Nephron (organoid): ENCODE measurements around the gene TGFA.
"Not testable (repeated sequence)": the region's sequence is repeated elsewhere in the genome, so short reads cannot be mapped to it uniquely, and the experiment has no call there.

ENCODE experiments used
- H3K27ac Mint-ChIP-seq, 3 experiments: 2 replicates each; pipeline ENCODE4 v1.8.0; 2020; ENCODE audit warnings: mixed read lengths in 3 of 3, mild to moderate bottlenecking in 2 of 3, moderate library complexity in 1 of 3
- H3K27me3 Mint-ChIP-seq: 2 replicates; pipeline ENCODE4 v1.8.0; 2021; ENCODE audit warnings: low read depth, mild to moderate bottlenecking, moderate library complexity, mixed read lengths
- H3K36me3 Mint-ChIP-seq: 2 replicates; pipeline ENCODE4 v1.8.0; 2020; ENCODE audit warnings: low read depth, mixed read lengths
- H3K4me1 Mint-ChIP-seq: 2 replicates; pipeline ENCODE4 v1.8.0; 2020; ENCODE audit warnings: mixed read lengths
- H3K4me3 Mint-ChIP-seq, 3 experiments: 2 replicates each; pipeline ENCODE4 v1.8.0; 2020; ENCODE audit warnings: mild to moderate bottlenecking in 3 of 3, mixed read lengths in 3 of 3, moderate library complexity in 2 of 3
- H3K9me3 Mint-ChIP-seq: 2 replicates; pipeline ENCODE4 v1.8.0; 2020; ENCODE audit warnings: mixed read lengths
- CTCF ChIP-seq, 3 experiments: fragments of 200-600 bp; sonication (generic); IDR thresholded peaks; one replicate each; pipeline ENCODE4 v1.5.0; 2021; ENCODE audit warnings: antibody characterized with exemption in 3 of 3; ENCODE audit not compliant: unreplicated experiment in 3 of 3

The TGFA gene

GRCh38 chr2:70467831-70468779, 85.5 kb downstream of the TGFA start:
- no peak overlapping the region for H3K27ac Mint-ChIP-seq
- H3K36me3 Mint-ChIP-seq: no peaks in the 10 kb centered on the region
- TF ChIP-seq CTCF (IDR thresholded peaks at IDR 0.05; ENCODE audit: unreplicated experiment in 3 of 3): no peak
- peaks cover 30% of the 10 kb centered on the region for H3K27me3 Mint-ChIP-seq
- H3K4me1 Mint-ChIP-seq: peaks cover 6% of the 10 kb centered on the region
- H3K9me3 Mint-ChIP-seq: no peaks in the 10 kb centered on the region
- no peak overlapping the region for H3K4me3 Mint-ChIP-seq

- H3K4me1 Mint-ChIP-seq: no peaks in the 10 kb centered on the region
- H3K9me3 Mint-ChIP-seq: no peaks in the 10 kb centered on the region
- H3K36me3 Mint-ChIP-seq: no peaks in the 10 kb centered on the region
- H3K4me3 Mint-ChIP-seq: no peak overlapping the region
- H3K27me3 Mint-ChIP-seq: peaks cover 37% of the 10 kb centered on the region
- no peak for TF ChIP-seq CTCF (IDR thresholded peaks at IDR 0.05; ENCODE audit: unreplicated experiment in 3 of 3)
- no peak overlapping the region for H3K27ac Mint-ChIP-seq
These were observed 86.4 kb downstream of the TGFA start for GRCh38 chr2:70467237-70467636.

GRCh38 chr2:70466647-70467046, 87.0 kb downstream of the TGFA start:
- H3K27me3 Mint-ChIP-seq: peaks cover 36% of the 10 kb centered on the region
- not testable (repeated sequence) for H3K4me3 Mint-ChIP-seq, H3K9me3 Mint-ChIP-seq

GRCh38 chr2:70463997-70464396, 89.6 kb downstream of the TGFA start:
- Mint-ChIP-seq H3K36me3 (no peaks in the 10 kb centered on the region), H3K4me1 (no peaks in the 10 kb centered on the region), H3K4me3 (no peak overlapping the region), H3K9me3 (no peaks in the 10 kb centered on the region), H3K27me3 (peaks cover 25% of the 10 kb centered on the region), H3K27ac (peak overlapping the region in 1 of 3 experiments; percentile 10)
- no peak for TF ChIP-seq CTCF (IDR thresholded peaks at IDR 0.05; ENCODE audit: unreplicated experiment in 3 of 3)

More at GRCh38 chr2:70466647-70467046, 87.0 kb downstream of the TGFA start:
- not testable (repeated sequence) for H3K4me1 Mint-ChIP-seq, H3K36me3 Mint-ChIP-seq, H3K27ac Mint-ChIP-seq

- no peaks in the 10 kb centered on the region for H3K4me1 Mint-ChIP-seq
- H3K27ac Mint-ChIP-seq: no peak overlapping the region
- H3K36me3 Mint-ChIP-seq: no peaks in the 10 kb centered on the region
- H3K9me3 Mint-ChIP-seq: no peaks in the 10 kb centered on the region
- TF ChIP-seq CTCF (IDR thresholded peaks at IDR 0.05; ENCODE audit: unreplicated experiment in 3 of 3): no peak
- peaks cover 25% of the 10 kb centered on the region for H3K27me3 Mint-ChIP-seq
- no peak overlapping the region for H3K4me3 Mint-ChIP-seq
These were observed 90.0 kb downstream of the TGFA start for GRCh38 chr2:70463581-70463980.

GRCh38 chr2:70461981-70462876, 91.4 kb downstream of the TGFA start:
- peaks cover 28% of the 10 kb centered on the region for H3K27me3 Mint-ChIP-seq
- H3K4me3 Mint-ChIP-seq: no peak overlapping the region
- no peaks in the 10 kb centered on the region for H3K9me3 Mint-ChIP-seq
- H3K36me3 Mint-ChIP-seq: no peaks in the 10 kb centered on the region
- H3K27ac Mint-ChIP-seq: no peak overlapping the region
- no peak for TF ChIP-seq CTCF (IDR thresholded peaks at IDR 0.05; ENCODE audit: unreplicated experiment in 3 of 3)
- no peaks in the 10 kb centered on the region for H3K4me1 Mint-ChIP-seq
